K562 (cell line): ENCODE data around the gene PREX1. TPM values are rescaled to one million over a fixed set of nuclear protein-coding genes. Genes with fewer than 3 reads are reported as not detected.

Source experiments
- ATAC-seq: fragments of 200-7000 bp; cut with Tn5 transposase; 3 replicates; pipeline ENCODE4 v1.9.1; 2020; ENCODE audit warnings: moderate library complexity
- BruUV-seq: library from RNA; stranded (reverse); fragments of 400-500 nt; replicated peaks from 2 replicates; lab custom pipeline; 2021; lab: Mats Ljungman, UMichigan
- CTCF ChIA-PET: fragments of 300-600 bp; formaldehyde crosslinking; extraction: SDS; loops from one replicate; lab custom pipeline; 2021; ENCODE audit warnings: low intra/inter-chr PET ratio; lab: Yijun Ruan, JAX
- POLR2A ChIA-PET: fragments of 300-600, 350-650 bp; sonication (Branson Sonifier 250); formaldehyde crosslinking; extraction: SDS; loops from one replicate; lab custom pipeline; 2021; ENCODE audit warnings: antibody characterized with exemption, inconsistent platforms; lab: Yijun Ruan, JAX
- DNase-seq, 4 experiments: peaks; one replicate each; pipeline versions ENCODE4 v3.0.0 to v3.0.0-alpha.2; 2011 to 2018; ENCODE audit warnings: low spot score in 3 of 4, mixed read lengths in 3 of 4; ENCODE audit errors: extremely low read depth in 1 of 4
- FAIRE-seq: peaks from 2 replicates; lab custom pipeline; 2011; peaks lifted over from hg19 to GRCh38; lab: Jason Lieb, UNC
- H2AFZ ChIP-seq: 2 replicates; pipeline ENCODE4 v1.6.0; 2011; ENCODE audit warnings: low read depth, low read length, control low read depth, inconsistent platforms
- H3K27ac ChIP-seq: fragments of 200-600 bp; 3 replicates; pipeline ENCODE4 v1.8.0; 2011; ENCODE audit warnings: low read depth, mild to moderate bottlenecking, control low read depth, inconsistent platforms, low read length, moderate library complexity, mixed read lengths; ENCODE audit errors: extremely low read depth
- H3K27me3 ChIP-seq, 2 experiments: fragments of 300-600 bp in 1 of 2; 2 replicates in 1 of 2; 3 replicates in 1 of 2; pipeline versions ENCODE4 v1.6.0 to v1.8.0; 2011; ENCODE audit warnings: inconsistent platforms in 2 of 2, low read length in 2 of 2, mild to moderate bottlenecking in 1 of 2, mixed read lengths in 1 of 2, moderate library complexity in 1 of 2; ENCODE audit not compliant: control insufficient read depth in 2 of 2, insufficient read depth in 2 of 2
- H3K36me3 ChIP-seq: fragments of 300-600 bp; 3 replicates; pipeline ENCODE4 v1.8.0; 2011; ENCODE audit warnings: mild to moderate bottlenecking, low read length, inconsistent platforms; ENCODE audit not compliant: control insufficient read depth, insufficient read depth
- H3K4me1 ChIP-seq, 2 experiments: fragments of 200-600 bp in 1 of 2; replicated peaks in 1 of 2; 2 replicates in 1 of 2; 3 replicates in 1 of 2; pipeline versions ENCODE4 v1.5.1 to v1.8.0; 2011; ENCODE audit warnings: inconsistent platforms in 2 of 2, low read length in 2 of 2, mild to moderate bottlenecking in 1 of 2, mixed read lengths in 1 of 2, moderate library complexity in 1 of 2; ENCODE audit not compliant: control insufficient read depth in 2 of 2, insufficient read depth in 2 of 2
- H3K4me2 ChIP-seq: 2 replicates; pipeline ENCODE4 v1.6.1; 2011; ENCODE audit warnings: low read length, control low read depth, inconsistent platforms, mixed read lengths; ENCODE audit not compliant: insufficient read depth
- H3K4me3 ChIP-seq: fragments of 200-600 bp; sonication (generic), shearing (Covaris generic); 2 replicates; pipeline ENCODE4 v1.5.1; 2016; ENCODE audit warnings: control low read depth, inconsistent platforms
- H3K79me2 ChIP-seq: fragments of 200-600 bp; 3 replicates; pipeline ENCODE4 v1.8.0; 2011; ENCODE audit warnings: low read length, inconsistent platforms; ENCODE audit not compliant: control insufficient read depth, insufficient read depth
- H3K9ac ChIP-seq, 2 experiments: 2 replicates each; pipeline versions ENCODE4 v1.6.0 to v1.6.1; 2011; ENCODE audit warnings: low read depth in 2 of 2, low read length in 2 of 2, control low read depth in 1 of 2, inconsistent platforms in 1 of 2, mild to moderate bottlenecking in 1 of 2, mixed read lengths in 1 of 2; ENCODE audit not compliant: insufficient read depth in 1 of 2
- H3K9me1 ChIP-seq: one replicate; pipeline ENCODE4 v1.6.0; 2011; ENCODE audit warnings: inconsistent platforms, mild to moderate bottlenecking, low read length, moderate library complexity; ENCODE audit not compliant: control insufficient read depth, insufficient read depth
- H3K9me3 ChIP-seq: replicated peaks from 2 replicates; pipeline ENCODE4 v1.5.1; 2011; ENCODE audit warnings: low read depth, low read length, inconsistent platforms; ENCODE audit not compliant: control insufficient read depth, insufficient read depth
- H4K20me1 ChIP-seq: replicated peaks from 2 replicates; pipeline ENCODE4 v1.6.1; 2011; ENCODE audit warnings: low read length, inconsistent platforms, mixed read lengths; ENCODE audit not compliant: control insufficient read depth, insufficient read depth
- BACH1 ChIP-seq: fragments of 200-800 bp; sonication (Bioruptor generic); IDR thresholded peaks from 2 replicates; pipeline ENCODE4 v1.6.1; 2016; ENCODE audit warnings: missing genetic modification characterization, missing compliant biosample characterization
- EHMT2 ChIP-seq: fragments of 450-650 bp; IDR thresholded peaks from 2 replicates; pipeline ENCODE4 v1.6.1; 2018; ENCODE audit warnings: antibody characterized with exemption
- KDM2B ChIP-seq: fragments of 250-450 bp; sonication (Bioruptor Pico); IDR thresholded peaks from 2 replicates; pipeline ENCODE4 v1.8.0; 2021; ENCODE audit warnings: mild to moderate bottlenecking, moderate library complexity
- NR2F6 ChIP-seq: fragments of 450-650 bp; formaldehyde crosslinking; IDR thresholded peaks from 2 replicates; pipeline ENCODE4 v1.4.0; 2020; ENCODE audit warnings: mild to moderate bottlenecking
- PURB ChIP-seq: sonication (generic); formaldehyde crosslinking; IDR thresholded peaks from 2 replicates; pipeline ENCODE4 v1.9.0; 2021; ENCODE audit warnings: low read depth, mild to moderate bottlenecking, missing genetic modification reagents
- RBM17 ChIP-seq: fragments of 200-400 bp; formaldehyde crosslinking; IDR thresholded peaks from 2 replicates; pipeline ENCODE4 v1.6.1; 2017; ENCODE audit warnings: low read depth, mild to moderate bottlenecking, low read length, borderline replicate concordance
- RBM25 ChIP-seq: fragments of 200-400 bp; formaldehyde crosslinking; IDR thresholded peaks from 2 replicates; pipeline ENCODE4 v1.6.1; 2018; ENCODE audit warnings: low read length, low read depth, moderate library complexity; ENCODE audit not compliant: severe bottlenecking
- SP1 ChIP-seq: sonication (generic); formaldehyde crosslinking; IDR thresholded peaks from 2 replicates; pipeline ENCODE4 v1.8.1; 2022; ENCODE audit warnings: mild to moderate bottlenecking, missing genetic modification reagents
- YY1 ChIP-seq, 3 experiments: IDR thresholded peaks; 2 replicates each; pipeline ENCODE4 v1.6.1; 2011; ENCODE audit warnings: low read length in 2 of 3, mild to moderate bottlenecking in 2 of 3, moderate library complexity in 2 of 3, borderline replicate concordance in 1 of 3, control low read depth in 1 of 3, low read depth in 1 of 3; ENCODE audit not compliant: insufficient read depth in 3 of 3, insufficient replicate concordance in 2 of 3, control insufficient read depth in 1 of 3, insufficient read length in 1 of 3; ENCODE audit errors: extremely low read depth in 1 of 3
- ZBTB2 ChIP-seq: fragments of 450-650 bp; IDR thresholded peaks from 2 replicates; pipeline ENCODE4 v1.6.1; 2016; ENCODE audit warnings: antibody characterized with exemption
- ZKSCAN1 ChIP-seq: fragments of 150-350 bp; IDR thresholded peaks from 2 replicates; pipeline ENCODE4 v1.6.1; 2016; ENCODE audit warnings: low read depth, low read length
- ZNF668 ChIP-seq: fragments of 250-450 bp; sonication (Bioruptor Pico); IDR thresholded peaks from 2 replicates; pipeline ENCODE4 v1.8.0; 2022; ENCODE audit warnings: mild to moderate bottlenecking, inconsistent platforms
- WGBS: fragments of 100-300 bp; shearing (Covaris generic); methylation state at CpG from one replicate; pipeline ENCODE4 v1.1.6; 2016; ENCODE audit warnings: low coverage, mixed read lengths; ENCODE audit not compliant: insufficient coverage; ENCODE audit errors: missing lambda C conversion rate; 5-methylcytosine and 5-hydroxymethylcytosine counted together
- in situ Hi-C: fragments of 300-500 bp; cut with MboI; formaldehyde crosslinking; loops from 4 replicates; pipeline ENCODE4 v1.15.0; 2018; ENCODE audit warnings: inconsistent platforms, mixed read lengths
- intact Hi-C: fragments of 100-400 bp; cut with micrococcal nuclease; formaldehyde crosslinking; loops from 2 replicates; pipeline ENCODE4 v1.14.2; 2022
- polyA plus RNA-seq, 8 experiments: library from polyadenylated mRNA; depleted of rRNA in 4 of 8; stranded (reverse) in 5 of 8; unstranded in 3 of 8; fragments of >200 nt; fragmentation: Nextera tagmentation in 2 of 8; fragmentation: Illumina TruSeq in 1 of 8; extraction: Ambion mirVana in 2 of 8; extraction: Trizol in 1 of 8; gene quantifications; 2 replicates each; pipeline versions ENCODE4 v1.2.1 to v1.2.3, GENCODE V29; 2011 to 2014; ENCODE audit warnings: inconsistent platforms in 1 of 8, missing spikeins in 1 of 8
- total RNA-seq, 7 experiments: library from RNA; depleted of rRNA in 6 of 7; stranded (reverse); fragments of >200 nt in 6 of 7; fragmentation: Illumina TruSeq in 2 of 7; extraction: Trizol in 2 of 7; gene quantifications; 2 replicates each; pipeline versions ENCODE4 v1.2.1 to v1.2.3, GENCODE V29; 2011 to 2021; ENCODE audit warnings: low replicate concordance in 1 of 7

The PREX1 gene
- total and polyA plus RNA-seq, 9 of the 15 experiments (the other 6 are each of a cell fraction or from before 2014, with no cell fraction given): 0.37 to 10.4 (median 4.8) TPM

GRCh38 chr20:48830826-48831318 is 3.1 kb upstream of the PREX1 start:
- no peaks in the 10 kb centered on the region for H3K36me3 ChIP-seq
- 87% methylated on average over 3 of the region's 3 CpGs for WGBS
- H3K9me1 ChIP-seq: no peaks in the 10 kb centered on the region
- no peak overlapping the region for H2AFZ ChIP-seq
- no peaks in the 10 kb centered on the region for H3K27me3 ChIP-seq
- no peaks in the 10 kb centered on the region for H3K9me3 ChIP-seq
- H4K20me1 ChIP-seq: no peaks in the 10 kb centered on the region
- no peak overlapping the region; a peak in 1 of 4 replicates for H3K9ac ChIP-seq
- BruUV-seq: no TSS peak
- in situ Hi-C loops: no loop called here
- FAIRE-seq: no peak
- H3K4me2 ChIP-seq: no peak overlapping the region
- POLR2A ChIA-PET: interaction anchor here (0.5 to 1.4 kb wide), 5 partner anchors 11 to 1678 kb away, joined by 3 to 5 read pairs (median 3); no protein-coding TSS in a partner anchor
- CTCF ChIA-PET: no interaction called here
- no peaks in the 10 kb centered on the region for H3K79me2 ChIP-seq
- DNase-seq: no peak
- intact Hi-C loops: no loop called here
- peaks cover 31 to 35% of the 10 kb centered on the region in 2 experiments for H3K4me1 ChIP-seq
- peak in 1 of 3 experiments; percentile 74 for TF ChIP-seq YY1 (IDR thresholded peaks at IDR 0.05; ENCODE audit: borderline replicate concordance in 1 of 3, control insufficient read depth in 1 of 3, extremely low read depth in 1 of 3, insufficient read depth in 3 of 3, insufficient read length in 1 of 3, insufficient replicate concordance in 2 of 3, low read depth in 1 of 3, low read length in 2 of 3)
- TF ChIP-seq NR2F6 (CRISPR knock-in tag): no peak
- no peak for TF ChIP-seq SP1 (CRISPR knock-in tag)
- no peak for TF ChIP-seq BACH1
- TF ChIP-seq ZBTB2: no peak
- no peak for TF ChIP-seq RBM17
- TF ChIP-seq PURB (CRISPR knock-in tag): no peak
- peak; percentile 63; the same call in 1 of the 2 replicates for TF ChIP-seq ZKSCAN1
- no peak for TF ChIP-seq KDM2B (CRISPR knock-in tag)
- peak; percentile 62 for TF ChIP-seq RBM25
- TF ChIP-seq ZNF668 (CRISPR knock-in tag): no peak
- TF ChIP-seq EHMT2: no peak
- TF ChIP-seq, all 486 proteins: peak for 3
- ATAC-seq: no peak
- no peak overlapping the region for H3K4me3 ChIP-seq
- H3K27ac ChIP-seq: no peak overlapping the region
